OCI-LY1 (cell line): Measurements from ENCODE around the gene AUP1.

Experiments used
- H2AFZ ChIP-seq: fragments of 200-600 bp; sonication (generic), shearing (Covaris generic); 2 replicates; pipeline ENCODE4 v1.6.0; 2014; ENCODE audit warnings: antibody characterized with exemption, mild to moderate bottlenecking, low read length
- H3F3A ChIP-seq: fragments of 200-600 bp; sonication (generic), shearing (Covaris generic); 2 replicates; pipeline ENCODE4 v1.6.0; 2014; ENCODE audit warnings: mild to moderate bottlenecking, antibody characterized with exemption, low read length, moderate library complexity; ENCODE audit not compliant: insufficient read depth
- H3K27ac ChIP-seq: fragments of 200-600 bp; sonication (generic); 2 replicates; pipeline ENCODE4 v1.5.1; 2014; ENCODE audit warnings: low read length, mixed run types, mild to moderate bottlenecking, low read depth; ENCODE audit not compliant: poor library complexity, severe bottlenecking
- H3K27me3 ChIP-seq: fragments of 200-600 bp; sonication (generic); 2 replicates; pipeline ENCODE4 v1.6.0; 2014; ENCODE audit warnings: antibody characterized with exemption, mild to moderate bottlenecking, low read length, moderate library complexity; ENCODE audit not compliant: insufficient read depth
- H3K36me3 ChIP-seq: fragments of 200-600 bp; sonication (generic); 2 replicates; pipeline ENCODE4 v1.6.1; 2014; ENCODE audit warnings: mild to moderate bottlenecking, antibody characterized with exemption, low read length, moderate library complexity, mixed read lengths; ENCODE audit not compliant: insufficient read depth
- H3K4me1 ChIP-seq: fragments of 200-600 bp; sonication (generic); 2 replicates; pipeline ENCODE4 v1.5.1; 2014; ENCODE audit warnings: mild to moderate bottlenecking, low read length, moderate library complexity; ENCODE audit not compliant: insufficient read depth, severe bottlenecking
- H3K4me2 ChIP-seq: fragments of 200-600 bp; sonication (generic), shearing (Covaris generic); 2 replicates; pipeline ENCODE4 v1.6.1; 2014; ENCODE audit warnings: low read length
- H3K4me3 ChIP-seq: fragments of 200-600 bp; sonication (generic); 2 replicates; pipeline ENCODE4 v1.5.1; 2014; ENCODE audit warnings: low read length, low read depth, mild to moderate bottlenecking, mixed read lengths; ENCODE audit not compliant: poor library complexity, severe bottlenecking
- H3K79me2 ChIP-seq: fragments of 200-600 bp; shearing (Covaris generic); 2 replicates; pipeline ENCODE4 v1.6.1; 2016; ENCODE audit warnings: mixed run types, low read length, mixed read lengths; ENCODE audit not compliant: insufficient read depth
- H3K9ac ChIP-seq: fragments of 200-600 bp; sonication (generic), shearing (Covaris generic); 2 replicates; pipeline ENCODE4 v1.6.1; 2014; ENCODE audit warnings: mild to moderate bottlenecking, low read length, mixed read lengths
- H3K9me2 ChIP-seq: fragments of 200-600 bp; sonication (generic), shearing (Covaris generic); 2 replicates; pipeline ENCODE4 v1.6.1; 2014; ENCODE audit warnings: low read depth, mild to moderate bottlenecking, low read length, mixed read lengths
- H3K9me3 ChIP-seq: fragments of 200-600 bp; shearing (Covaris generic); 2 replicates; pipeline ENCODE4 v1.6.1; 2014; ENCODE audit warnings: low read length, mixed read lengths
- H4K20me1 ChIP-seq: fragments of 200-600 bp; sonication (generic), shearing (Covaris generic); 2 replicates; pipeline ENCODE4 v1.6.0; 2016; ENCODE audit warnings: mild to moderate bottlenecking, low read length; ENCODE audit not compliant: insufficient read depth
- CTCF ChIP-seq: fragments of 200-600 bp; sonication (generic), shearing (Covaris generic); IDR thresholded peaks from 2 replicates; pipeline ENCODE4 v1.5.1; 2017; ENCODE audit warnings: mild to moderate bottlenecking, antibody characterized with exemption, low read length, moderate library complexity, mixed read lengths
- EZH2 ChIP-seq: fragments of 200-600 bp; sonication (generic), shearing (Covaris generic); IDR thresholded peaks from 2 replicates; pipeline ENCODE4 v1.8.0; 2017; ENCODE audit warnings: borderline replicate concordance, mixed run types, mild to moderate bottlenecking, antibody characterized with exemption, low read length, moderate library complexity, mixed read lengths

The AUP1 gene

GRCh38 chr2:74507145-74507925, 22.2 kb downstream of the AUP1 start, which contains the start of gene PCGF1:
Gene PCGF1, minus strand, starts transcription at chr2:74507695. Its CDS starts 27 bp downstream, at chr2:74507668.
- H3K36me3 ChIP-seq, result peaks cover 17% of the 10 kb centered on the region
- no peaks in the 10 kb centered on the region for H3K9me3 ChIP-seq
- H3K27me3 ChIP-seq, result peaks cover 6% of the 10 kb centered on the region; the same call in 1 of the 2 replicates
- peak within 1 kb of the TSS; percentile 95 for H3K4me2 ChIP-seq
- peak within 1 kb of the TSS; percentile 39; the same call in 1 of the 2 replicates for H2AFZ ChIP-seq
- no peaks in the 10 kb centered on the region for H3K9me2 ChIP-seq
- peak within 1 kb of the TSS; percentile 86 for H3K4me3 ChIP-seq
- peak within 1 kb of the TSS; percentile 95 for H3K27ac ChIP-seq
- no peaks in the 10 kb centered on the region for H3K79me2 ChIP-seq
- H3K4me1 ChIP-seq, result peaks cover 37% of the 10 kb centered on the region
- H3F3A ChIP-seq, result no peaks in the 10 kb centered on the region
- TF ChIP-seq EZH2 (no peak), CTCF (peak; percentile 56)
- peak within 1 kb of the TSS; percentile 90 for H3K9ac ChIP-seq
- H4K20me1 ChIP-seq, result no peaks in the 10 kb centered on the region

GRCh38 chr2:74505448-74506246, 23.9 kb downstream of the AUP1 start:
- Histone ChIP-seq H3F3A (no peaks in the 10 kb centered on the region), H3K9me3 (no peaks in the 10 kb centered on the region), H2AFZ (no peak overlapping the region), H3K27me3 (peaks cover 17% of the 10 kb centered on the region; the same call in 1 of the 2 replicates), H3K9me2 (no peaks in the 10 kb centered on the region), H3K79me2 (no peaks in the 10 kb centered on the region), H3K4me2 (no peak overlapping the region), H3K4me1 (peaks cover 38% of the 10 kb centered on the region), H4K20me1 (no peaks in the 10 kb centered on the region), H3K36me3 (peaks cover 17% of the 10 kb centered on the region), H3K4me3 (no peak overlapping the region), H3K9ac (no peak overlapping the region), H3K27ac (no peak overlapping the region)
- no peak for TF ChIP-seq CTCF
- TF ChIP-seq EZH2, result no peak

- no peaks in the 10 kb centered on the region for H3F3A ChIP-seq
- H3K9me2 ChIP-seq, result no peaks in the 10 kb centered on the region
- TF ChIP-seq CTCF (no peak), EZH2 (no peak)
- H4K20me1 ChIP-seq, result no peaks in the 10 kb centered on the region
- peaks cover 17% of the 10 kb centered on the region; the same call in 1 of the 2 replicates for H3K27me3 ChIP-seq
- H2AFZ ChIP-seq, result no peak overlapping the region
- peaks cover 38% of the 10 kb centered on the region for H3K4me1 ChIP-seq
- H3K9ac ChIP-seq, result no peak overlapping the region
- H3K27ac ChIP-seq, result no peak overlapping the region
- H3K9me3 ChIP-seq, result no peaks in the 10 kb centered on the region
- peaks cover 17% of the 10 kb centered on the region for H3K36me3 ChIP-seq
- no peak overlapping the region for H3K4me3 ChIP-seq
- no peak overlapping the region for H3K4me2 ChIP-seq
- H3K79me2 ChIP-seq, result no peaks in the 10 kb centered on the region
These were observed 24.9 kb downstream of the AUP1 start for GRCh38 chr2:74504591-74504990.
